Jurkat, Clone E6-1 (cell line): ENCODE data around the gene LY6G6D.
A peak's percentile ranks its signal among the peaks of the same experiment; 100 is the strongest.
"Not testable (repeated sequence)": the region's sequence is repeated elsewhere in the genome, so short reads cannot be mapped to it uniquely, and the experiment has no call there.

Experiments used
- DNase-seq: peaks from one replicate; pipeline ENCODE4 v3.0.0-alpha.2; 2011; ENCODE audit warnings: low read depth, low spot score
- H3K4me3 ChIP-seq: 2 replicates; pipeline ENCODE4 v1.5.1; 2011; ENCODE audit warnings: mild to moderate bottlenecking, low read length, control low read depth, moderate library complexity

Gene LY6G6D

DNA sequence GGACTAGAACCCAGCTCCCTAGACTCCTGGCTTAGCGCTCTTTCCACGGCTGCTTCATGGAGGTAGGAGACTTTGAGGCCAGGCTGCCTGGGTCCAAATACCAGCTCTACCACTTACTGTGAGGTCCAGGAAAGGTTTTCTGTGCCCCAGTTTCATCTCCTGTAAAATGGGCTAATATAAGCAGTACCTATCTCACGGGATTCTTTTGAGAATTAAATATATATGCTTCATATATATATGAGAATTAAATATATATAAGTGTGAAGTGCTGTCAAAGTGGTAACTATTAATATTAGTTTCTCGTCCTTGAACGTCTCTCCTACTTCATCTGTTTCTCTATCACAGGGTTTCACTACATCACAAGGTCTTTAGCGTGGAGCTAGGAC, 24.1 kb upstream of the LY6G6D start:
- DNase-seq: no peak
- H3K4me3 ChIP-seq: no peak overlapping the region

DNA sequence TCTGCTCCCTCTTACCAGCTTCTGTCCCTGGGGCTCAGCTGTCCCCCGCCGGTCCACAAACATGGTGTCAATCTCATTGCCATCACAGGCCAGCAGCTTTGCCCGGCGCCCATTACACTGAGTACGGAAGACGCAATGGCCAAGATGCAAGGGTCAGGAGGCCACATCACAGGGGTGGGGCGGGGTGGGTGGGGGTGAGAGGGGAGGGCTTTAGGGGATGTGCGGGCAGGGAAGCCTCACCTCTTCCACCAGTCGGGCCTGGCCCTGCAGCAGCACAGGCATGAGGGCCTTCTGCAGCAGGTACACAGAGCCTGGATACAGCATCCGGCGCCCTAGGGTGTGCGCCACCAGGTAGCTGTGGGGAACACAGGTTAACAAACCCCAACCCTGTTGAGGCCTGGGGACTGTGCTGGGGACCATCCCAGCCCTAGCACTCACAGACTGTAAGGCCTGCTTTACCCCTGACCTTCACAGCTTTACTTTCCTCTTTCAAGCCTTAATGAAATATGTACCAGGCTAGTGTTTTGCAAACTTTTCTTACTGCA, 23.5 kb upstream of the LY6G6D start:
- no peak for DNase-seq
- H3K4me3 ChIP-seq: no peak overlapping the region

DNA sequence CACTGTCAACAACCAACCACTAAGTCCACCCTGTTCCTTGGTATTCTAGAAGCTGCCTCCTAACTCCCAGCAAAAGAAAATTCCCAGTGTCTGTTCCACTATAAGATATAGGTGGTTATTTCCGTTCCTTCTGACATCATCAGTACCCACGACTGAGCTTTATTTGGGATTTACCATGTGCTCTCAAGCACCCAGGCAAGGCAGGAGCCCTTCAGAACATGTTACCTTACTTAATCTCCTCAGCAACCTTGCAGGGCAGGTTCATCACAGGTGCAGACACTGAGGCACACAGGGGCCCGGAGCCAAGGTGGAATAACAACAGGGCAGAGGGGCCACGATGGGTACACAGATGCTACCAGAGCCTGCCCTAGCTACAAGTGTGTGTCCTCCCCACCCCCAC, 22.8 kb upstream of the LY6G6D start:
- no peak overlapping the region for H3K4me3 ChIP-seq
- no peak for DNase-seq

DNA sequence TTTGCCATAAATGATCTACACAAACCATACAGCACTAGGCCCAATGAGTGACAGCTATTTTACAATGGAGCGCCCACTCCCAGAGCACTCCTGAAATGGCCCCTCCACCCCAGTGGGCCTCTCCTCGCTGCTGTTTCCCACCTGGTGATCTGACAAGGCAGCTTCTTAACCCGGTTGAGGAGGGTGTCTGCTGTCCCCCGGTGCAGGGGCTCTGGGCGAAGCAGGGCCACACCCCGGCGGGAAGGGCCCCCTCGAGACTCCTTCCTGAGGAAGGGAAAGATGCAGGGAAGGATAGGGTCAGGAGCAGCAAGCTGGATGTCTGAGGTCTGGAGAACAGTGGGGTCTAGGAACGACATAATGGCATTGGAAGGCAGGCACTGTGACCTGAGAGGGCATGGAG, 22.3 kb upstream of the LY6G6D start:
- DNase-seq: no peak
- H3K4me3 ChIP-seq: no peak overlapping the region

DNA sequence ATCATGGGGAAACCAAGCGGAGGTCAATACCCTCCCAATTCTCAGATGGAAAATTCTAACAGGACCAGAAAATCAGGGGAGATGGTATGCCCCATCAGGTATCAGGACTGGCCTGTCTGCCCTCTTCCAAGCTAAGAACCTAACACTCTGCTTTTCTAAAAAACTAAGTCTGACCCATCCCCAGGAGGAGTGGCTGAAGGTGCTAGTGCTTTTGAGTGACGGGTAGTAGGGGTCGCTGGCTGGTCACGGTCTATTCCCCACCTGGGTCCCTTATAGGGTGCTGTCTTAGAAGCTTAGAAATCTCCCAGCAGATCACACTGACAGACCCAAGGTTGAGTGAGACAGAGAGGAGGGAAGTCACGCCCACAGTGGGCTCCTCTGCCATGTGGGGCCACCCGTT, 21.6 kb upstream of the LY6G6D start:
- no peak overlapping the region for H3K4me3 ChIP-seq
- no peak for DNase-seq

DNA sequence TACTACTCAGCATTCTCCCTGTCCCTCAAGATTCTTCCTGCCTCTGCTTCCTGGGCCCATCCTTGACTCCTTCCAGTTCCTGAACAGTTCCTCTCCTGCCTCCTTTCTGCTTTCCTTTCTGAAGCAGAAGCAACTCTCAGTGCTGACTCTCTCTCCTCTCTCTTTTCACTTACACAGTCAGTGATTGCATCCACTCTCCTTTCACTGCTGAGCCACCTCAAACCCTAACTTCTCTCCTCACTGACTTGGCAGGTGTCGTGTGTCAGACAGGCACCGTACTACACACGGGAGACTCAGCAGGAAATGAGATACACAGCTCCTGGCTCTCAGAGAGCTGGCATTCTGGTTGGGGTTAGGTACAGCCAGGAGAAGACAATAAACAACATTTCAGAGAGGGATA, 17.6 kb upstream of the LY6G6D start:
- H3K4me3 ChIP-seq: no peak overlapping the region
- no peak for DNase-seq

DNA sequence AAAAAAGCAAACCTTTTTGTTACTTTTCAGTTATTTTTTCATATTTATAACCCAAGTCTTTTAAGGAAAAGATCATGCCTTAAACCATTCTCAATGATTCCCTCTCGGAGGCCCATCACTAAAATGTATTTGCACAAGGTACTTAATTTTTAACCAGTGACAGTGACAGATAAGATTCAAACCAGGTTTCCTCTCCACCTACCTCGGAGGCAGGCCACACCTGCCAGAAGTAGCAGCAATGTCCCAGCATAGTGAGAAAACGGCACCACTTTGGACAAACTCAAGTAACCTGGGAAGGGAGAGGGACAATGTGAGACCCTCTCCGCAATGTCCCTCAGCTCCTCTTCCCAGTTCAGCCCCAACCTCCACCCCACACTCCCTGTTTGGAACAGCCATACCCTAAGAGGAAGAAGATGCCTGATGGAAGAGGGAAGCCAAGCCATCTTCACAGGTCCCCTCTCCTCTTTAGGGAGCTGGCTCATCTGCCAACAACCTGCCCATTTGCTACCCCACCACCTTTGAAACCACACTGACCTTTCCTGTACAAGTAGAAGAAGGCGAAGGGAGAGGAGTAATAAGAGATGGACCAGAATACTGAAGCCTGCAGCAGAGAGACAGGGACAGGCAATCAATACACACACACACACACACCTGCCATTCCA, 14.3 kb upstream of the LY6G6D start:
- DNase-seq: no peak
- no peak overlapping the region for H3K4me3 ChIP-seq

DNA sequence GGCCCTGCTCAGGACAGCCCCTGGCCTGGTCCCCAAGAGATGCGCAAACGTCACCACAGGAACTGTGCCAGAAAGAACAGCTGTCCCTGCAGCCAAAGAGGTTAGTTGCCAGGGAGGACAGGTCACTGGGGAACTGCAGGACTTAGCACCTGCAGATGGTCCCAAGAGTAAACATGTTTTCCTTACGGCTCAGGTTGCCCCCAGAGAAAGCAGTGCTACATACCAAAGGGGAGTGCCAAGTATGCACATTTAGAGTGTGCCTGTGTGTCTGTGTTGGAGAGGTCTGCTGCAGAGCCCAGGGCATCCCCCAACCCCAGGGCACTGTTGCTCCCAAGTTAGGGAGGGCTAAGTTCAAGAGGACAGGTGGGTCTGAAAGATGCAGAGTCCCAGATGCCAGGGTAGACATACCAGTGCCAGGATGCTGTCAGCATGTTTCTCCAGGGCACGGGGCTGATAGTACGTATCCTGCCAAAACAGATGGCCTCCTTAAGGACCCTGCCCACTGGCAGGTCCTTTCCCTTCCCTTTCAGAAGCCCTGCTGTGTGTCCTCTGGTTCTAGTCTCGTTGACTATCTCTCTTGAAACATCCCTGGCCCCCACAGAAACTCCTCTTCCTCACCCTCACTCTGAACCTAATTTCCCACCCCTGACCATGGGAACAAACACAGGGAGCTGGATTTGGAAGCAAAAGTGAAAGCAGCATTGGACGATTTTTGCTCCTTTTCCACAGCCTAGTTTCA, 13.3 kb upstream of the LY6G6D start:
- no peak for DNase-seq
- H3K4me3 ChIP-seq: peak overlapping the region; percentile 77

DNA sequence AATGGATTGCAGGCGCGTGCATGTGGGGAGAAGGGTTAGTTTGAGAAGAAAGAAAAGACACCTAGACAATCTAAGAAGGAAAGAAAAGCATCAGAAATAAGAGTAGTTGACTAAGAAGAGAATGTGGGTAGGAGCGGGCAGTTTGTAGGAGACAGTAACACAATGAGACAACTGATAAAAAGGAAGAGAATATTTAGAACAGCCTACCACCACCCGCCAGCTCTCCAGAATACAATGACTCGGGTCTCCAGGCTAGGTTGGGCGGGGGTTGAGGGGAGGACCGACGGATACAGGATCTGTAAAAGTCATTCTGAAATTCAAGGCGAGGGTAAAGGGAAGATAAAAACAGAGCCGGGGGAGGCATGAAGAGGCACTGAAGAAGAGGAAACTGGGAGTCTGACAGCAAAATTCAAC, 12.7 kb upstream of the LY6G6D start:
- H3K4me3 ChIP-seq: peak overlapping the region; percentile 77

DNA sequence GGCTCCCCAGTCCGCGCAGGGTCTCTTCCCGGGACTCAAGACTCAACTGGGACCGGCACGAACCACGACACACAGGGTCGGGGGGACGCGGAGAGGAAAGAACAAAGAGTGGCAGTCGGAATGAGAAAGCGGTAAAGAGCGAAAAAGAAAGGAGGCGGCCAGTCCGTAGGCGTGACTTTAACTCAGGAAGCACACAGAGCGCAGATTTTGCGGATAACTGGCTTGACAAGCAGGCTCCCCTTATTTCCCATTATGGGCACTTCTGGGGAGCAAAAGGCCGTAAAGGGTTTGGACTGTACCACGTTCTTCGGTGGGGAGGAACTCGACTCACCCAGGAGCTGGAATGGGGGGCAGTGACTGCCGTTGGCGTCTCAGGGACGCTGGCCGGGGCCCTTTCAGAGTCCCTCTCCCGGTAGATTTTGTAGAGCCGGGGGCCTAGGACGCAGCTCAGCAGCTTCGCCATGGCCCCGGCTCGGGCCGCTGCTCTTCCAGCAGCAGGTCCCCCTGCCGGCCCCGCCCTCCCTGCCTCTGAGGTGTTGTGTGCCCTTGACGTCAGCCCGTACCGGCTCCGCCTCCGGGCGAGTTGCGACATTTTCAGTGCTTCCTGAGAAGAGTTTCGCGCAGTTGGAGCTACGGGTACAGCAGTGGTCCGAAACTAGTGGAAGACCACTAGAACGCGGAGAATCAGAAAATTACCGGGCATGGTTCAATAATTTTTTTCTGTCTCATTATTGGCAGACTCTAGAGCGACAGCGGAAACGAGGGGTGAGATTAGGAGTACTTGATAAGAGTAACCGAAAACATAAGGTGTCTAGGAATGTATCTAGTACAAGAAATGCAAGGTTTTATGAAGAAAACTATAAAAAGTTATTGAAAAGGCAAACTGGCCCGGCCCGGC, 12.1 kb upstream of the LY6G6D start, which contains the start of gene ABHD16A:
TSS of gene ABHD16A (minus strand) at position 506 of the 898 bp plus-strand sequence. CDS start at position 463, 43 bp downstream.
- peak within 1 kb of the TSS; percentile 77 for H3K4me3 ChIP-seq
- peak; percentile 98 for DNase-seq

More for the DNA sequence above, 12.7 kb upstream of the LY6G6D start:
- DNase-seq: no peak

DNA sequence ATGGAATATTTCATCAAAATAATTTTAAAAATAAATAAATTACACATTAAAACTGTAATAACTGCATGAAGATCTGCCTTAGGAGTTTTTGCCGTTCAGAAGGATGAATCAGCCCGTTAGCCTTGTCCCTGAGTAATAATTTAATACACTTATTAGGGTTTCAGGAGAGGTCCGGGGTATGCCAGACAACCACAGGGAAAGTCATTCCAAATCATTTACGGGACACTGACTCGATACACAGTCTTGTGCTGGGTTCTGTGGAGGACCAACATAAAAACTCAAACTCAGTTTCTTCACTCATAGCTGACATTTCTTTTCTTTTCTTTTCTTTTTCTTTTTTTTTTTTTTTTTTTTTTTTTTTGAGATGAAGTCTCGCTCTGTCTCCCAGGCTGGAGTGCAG, 9.2 kb upstream of the LY6G6D start:
- no peak overlapping the region for H3K4me3 ChIP-seq
- no peak for DNase-seq

DNA sequence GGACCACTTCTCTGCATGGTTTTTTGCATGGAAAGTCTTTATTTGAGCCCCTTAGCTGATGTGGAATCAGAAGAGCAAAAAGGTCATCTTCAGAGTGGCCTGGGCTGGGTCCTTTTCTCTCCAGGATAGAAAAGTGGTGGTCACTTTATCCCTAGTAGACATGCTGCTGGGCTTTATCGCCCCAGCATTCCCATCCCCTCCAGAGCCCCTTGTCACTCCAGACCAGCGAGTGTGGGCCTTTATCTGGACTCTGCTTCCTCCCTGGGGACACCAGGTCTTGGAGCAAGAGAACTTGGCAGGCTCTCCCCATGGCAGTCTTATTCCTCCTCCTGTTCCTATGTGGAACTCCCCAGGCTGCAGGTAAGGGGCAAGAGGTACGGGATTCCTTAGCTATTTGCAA, 8.5 kb upstream of the LY6G6D start, which contains the start of gene LY6G6F:
TSS of gene LY6G6F (plus strand) at position 268 of the 400 bp plus-strand sequence. CDS start at position 309, 41 bp downstream.
- no peak within 1 kb of the TSS for H3K4me3 ChIP-seq
- no peak for DNase-seq

DNA sequence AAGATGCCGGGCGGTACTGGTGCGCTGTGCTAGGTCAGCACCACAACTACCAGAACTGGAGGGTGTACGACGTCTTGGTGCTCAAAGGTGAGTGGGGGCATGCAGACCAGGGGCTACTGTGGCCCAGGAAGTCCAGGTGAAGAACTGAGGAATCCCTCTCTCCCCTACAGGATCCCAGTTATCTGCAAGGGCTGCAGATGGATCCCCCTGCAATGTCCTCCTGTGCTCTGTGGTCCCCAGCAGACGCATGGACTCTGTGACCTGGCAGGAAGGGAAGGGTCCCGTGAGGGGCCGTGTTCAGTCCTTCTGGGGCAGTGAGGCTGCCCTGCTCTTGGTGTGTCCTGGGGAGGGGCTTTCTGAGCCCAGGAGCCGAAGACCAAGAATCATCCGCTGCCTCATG, 7.4 kb upstream of the LY6G6D start:
- no peak overlapping the region for H3K4me3 ChIP-seq
- no peak for DNase-seq

DNA sequence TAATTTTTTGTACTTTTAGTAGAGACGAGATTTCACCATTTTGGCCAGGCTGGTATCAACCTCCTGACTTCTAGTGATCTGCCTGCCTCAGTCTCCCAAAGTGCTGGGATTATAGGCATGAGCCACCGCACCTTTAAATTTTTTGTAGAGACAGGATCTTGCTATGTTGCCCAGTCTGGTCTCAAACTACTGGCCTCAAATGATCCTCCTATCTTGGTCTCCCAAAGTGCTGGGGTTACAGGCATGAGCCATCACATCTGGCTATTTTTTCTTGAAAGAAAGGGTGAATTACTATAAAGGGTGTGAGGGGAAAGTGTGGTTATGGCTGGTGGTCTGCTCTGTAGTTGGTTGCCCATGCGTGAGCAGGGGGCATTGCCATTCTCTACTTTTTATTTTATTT, 6.9 kb upstream of the LY6G6D start:
- DNase-seq: no peak

DNA sequence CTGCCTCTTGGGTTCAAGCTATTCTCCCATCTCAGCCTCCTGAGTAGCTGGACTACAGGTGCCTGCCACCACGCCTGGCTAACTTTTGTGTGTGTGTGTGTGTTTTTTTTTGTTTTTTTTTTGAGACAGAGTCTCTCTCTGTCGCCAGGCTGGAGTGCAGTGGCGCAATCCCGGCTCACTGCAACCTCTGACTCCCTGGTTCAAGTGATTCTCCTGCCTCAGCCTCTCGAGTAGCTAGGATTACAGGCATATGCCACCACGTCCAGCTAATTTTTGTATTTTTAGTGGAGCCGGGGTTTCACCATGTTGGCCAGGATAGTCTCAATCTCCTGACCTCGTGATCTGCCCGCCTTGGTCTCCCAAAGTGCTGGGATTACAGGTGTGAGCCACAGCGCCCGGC, 6.0 kb upstream of the LY6G6D start:
- DNase-seq, H3K4me3 ChIP-seq: not testable (repeated sequence)

More for the DNA sequence above, 6.9 kb upstream of the LY6G6D start:
- H3K4me3 ChIP-seq: no peak overlapping the region

DNA sequence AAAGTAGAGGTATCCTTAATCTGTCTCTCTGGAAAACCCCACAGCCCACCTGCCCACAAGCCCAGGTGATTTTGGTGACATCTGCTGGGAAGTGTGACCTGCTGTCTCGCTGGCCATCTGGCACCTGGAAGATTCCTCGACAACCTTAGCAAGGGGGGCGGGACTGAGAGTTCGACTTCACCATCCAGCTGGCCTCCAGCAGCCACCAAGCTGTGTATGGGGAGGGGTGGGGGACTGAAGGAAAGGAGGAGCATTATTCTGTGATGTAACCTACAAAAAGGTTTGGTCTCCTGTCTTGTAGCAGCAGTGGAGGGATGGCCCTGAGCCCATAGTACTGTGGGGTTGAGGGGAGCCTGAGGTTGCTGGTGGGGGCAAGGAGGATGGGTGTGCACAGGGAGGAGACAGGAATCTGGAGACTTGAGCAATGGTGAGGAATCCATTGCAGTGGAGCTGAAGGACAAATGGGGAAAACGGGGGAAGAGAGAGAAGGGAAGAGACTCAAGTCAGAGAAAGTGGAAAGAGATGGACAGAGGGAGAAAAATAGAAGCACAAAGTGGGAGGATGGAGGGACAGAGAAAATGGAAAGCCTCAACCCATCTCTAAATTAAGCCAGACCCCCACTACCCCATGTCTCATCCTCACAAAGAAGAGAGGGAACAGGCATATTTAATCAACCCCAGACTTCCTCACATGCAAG, 4.5 kb upstream of the LY6G6D start:
- H3K4me3 ChIP-seq: no peak overlapping the region
- no peak for DNase-seq

DNA sequence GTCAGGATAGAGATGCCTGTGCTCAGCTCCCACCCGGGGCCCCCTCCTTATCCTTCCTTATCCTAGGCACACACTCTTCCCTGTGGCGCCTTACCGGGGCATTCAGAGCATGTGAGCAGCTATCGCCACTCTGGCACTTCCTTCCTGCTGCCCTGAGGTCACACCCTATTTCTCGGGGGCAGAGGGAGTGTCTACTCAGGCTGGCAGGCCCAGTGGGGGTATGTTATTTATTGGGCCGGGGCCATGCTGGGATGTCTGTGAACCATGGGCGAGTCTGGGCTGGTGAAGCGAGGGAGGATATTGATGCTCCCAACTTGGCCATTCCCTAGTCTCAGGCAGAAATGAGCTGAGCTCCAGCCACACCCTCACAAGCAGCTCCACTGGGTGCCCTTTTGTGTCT, 3.9 kb upstream of the LY6G6D start:
- no peak overlapping the region for H3K4me3 ChIP-seq
- no peak for DNase-seq

DNA sequence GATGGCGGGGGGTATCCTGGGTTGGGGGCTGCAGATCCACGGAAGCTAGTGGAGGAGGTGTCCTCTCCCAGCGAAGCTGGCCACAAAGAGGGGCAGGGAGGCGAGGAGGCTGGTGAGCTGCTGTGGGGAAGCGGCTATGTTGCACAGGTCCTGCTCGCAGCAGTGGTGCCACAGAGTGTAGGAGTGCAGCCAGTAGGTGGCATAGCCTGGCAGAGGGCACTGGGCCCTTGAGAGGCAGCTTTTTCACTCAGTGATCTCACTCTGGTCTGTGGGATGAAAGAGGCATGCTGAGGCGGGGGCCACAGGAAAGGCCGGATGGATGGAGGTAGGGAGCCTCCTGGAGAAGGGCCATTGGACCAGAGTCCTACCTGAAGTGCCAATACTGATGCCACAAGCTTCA, 2.9 kb upstream of the LY6G6D start:
- no peak overlapping the region for H3K4me3 ChIP-seq
- peak; percentile 40 for DNase-seq

DNA sequence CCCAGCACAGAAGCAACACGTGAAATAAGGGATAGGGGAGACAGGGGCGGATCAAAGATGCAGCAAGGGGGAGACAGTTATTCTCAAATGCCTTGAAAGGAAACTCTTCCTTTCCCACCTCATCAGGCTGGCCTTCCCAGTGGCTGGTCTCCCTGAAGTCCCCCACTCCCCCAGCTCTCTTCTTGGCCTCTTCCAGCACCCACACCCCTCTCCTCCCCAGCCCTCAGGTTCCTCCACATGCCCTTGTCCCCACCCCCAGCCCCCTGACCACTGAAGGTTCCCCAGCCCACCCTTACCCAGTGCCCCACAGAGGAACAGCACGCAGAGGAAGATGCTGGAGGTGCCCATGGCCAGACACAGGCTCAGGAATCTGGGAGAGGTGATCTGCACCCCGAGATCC, 1.7 kb upstream of the LY6G6D start:
- DNase-seq: no peak
- H3K4me3 ChIP-seq: no peak overlapping the region
